Effector memory CD4-positive, alpha-beta T cell (primary cell): ENCODE data around the gene LEKR1.

Experiments
- DNase-seq, 3 donors: peaks; one replicate each; pipeline ENCODE4 v3.0.0-alpha.2; 2020
- H3K27ac ChIP-seq: 2 replicates; pipeline ENCODE4 v1.7.0; 2013; ENCODE audit warnings: mild to moderate bottlenecking, low read length, moderate library complexity; ENCODE audit not compliant: insufficient read depth, poor library complexity, severe bottlenecking
- H3K27me3 ChIP-seq: replicated peaks from 2 replicates; pipeline ENCODE4 v1.7.0; 2013; ENCODE audit warnings: mild to moderate bottlenecking, low read length; ENCODE audit not compliant: insufficient read depth, control insufficient read depth, poor library complexity, severe bottlenecking
- H3K36me3 ChIP-seq: 2 replicates; pipeline ENCODE4 v1.7.0; 2013; ENCODE audit warnings: mild to moderate bottlenecking, low read length, moderate library complexity; ENCODE audit not compliant: control insufficient read depth, insufficient read depth
- H3K4me1 ChIP-seq: 2 replicates; pipeline ENCODE4 v1.7.0; 2013; ENCODE audit warnings: low read length, mild to moderate bottlenecking; ENCODE audit not compliant: control insufficient read depth, insufficient read depth, poor library complexity, severe bottlenecking
- H3K4me3 ChIP-seq: 2 replicates; pipeline ENCODE4 v1.7.0; 2013; ENCODE audit warnings: low read length, low read depth, mild to moderate bottlenecking; ENCODE audit not compliant: insufficient read depth, poor library complexity, severe bottlenecking
- H3K9me3 ChIP-seq: 2 replicates; pipeline ENCODE4 v1.7.0; 2013; ENCODE audit warnings: mild to moderate bottlenecking, low read length, moderate library complexity; ENCODE audit not compliant: control insufficient read depth

The LEKR1 gene

DNA sequence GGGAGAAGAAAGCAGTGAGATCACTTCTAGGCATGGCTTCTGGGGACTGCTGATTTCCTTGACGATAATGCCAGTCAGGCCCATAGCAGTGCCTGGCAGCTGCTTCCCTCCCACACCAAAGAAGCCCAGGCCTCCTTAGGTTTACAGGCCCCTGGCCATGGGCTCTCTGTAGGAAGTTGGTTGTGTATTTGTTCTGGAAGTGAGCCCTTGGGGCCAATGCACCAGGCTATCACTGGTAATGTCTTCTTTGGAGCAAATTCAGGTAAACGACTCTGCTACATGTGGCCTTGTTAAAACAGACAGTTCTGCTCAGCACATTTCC lies 244.5 kb downstream of the LEKR1 start:
- no peak overlapping the region for H3K4me3 ChIP-seq
- no peak for DNase-seq
- no peaks in the 10 kb centered on the region for H3K9me3 ChIP-seq
- H3K36me3 ChIP-seq = no peaks in the 10 kb centered on the region
- no peak overlapping the region for H3K27ac ChIP-seq
- peaks cover 10% of the 10 kb centered on the region for H3K4me1 ChIP-seq
- no peaks in the 10 kb centered on the region for H3K27me3 ChIP-seq

DNA sequence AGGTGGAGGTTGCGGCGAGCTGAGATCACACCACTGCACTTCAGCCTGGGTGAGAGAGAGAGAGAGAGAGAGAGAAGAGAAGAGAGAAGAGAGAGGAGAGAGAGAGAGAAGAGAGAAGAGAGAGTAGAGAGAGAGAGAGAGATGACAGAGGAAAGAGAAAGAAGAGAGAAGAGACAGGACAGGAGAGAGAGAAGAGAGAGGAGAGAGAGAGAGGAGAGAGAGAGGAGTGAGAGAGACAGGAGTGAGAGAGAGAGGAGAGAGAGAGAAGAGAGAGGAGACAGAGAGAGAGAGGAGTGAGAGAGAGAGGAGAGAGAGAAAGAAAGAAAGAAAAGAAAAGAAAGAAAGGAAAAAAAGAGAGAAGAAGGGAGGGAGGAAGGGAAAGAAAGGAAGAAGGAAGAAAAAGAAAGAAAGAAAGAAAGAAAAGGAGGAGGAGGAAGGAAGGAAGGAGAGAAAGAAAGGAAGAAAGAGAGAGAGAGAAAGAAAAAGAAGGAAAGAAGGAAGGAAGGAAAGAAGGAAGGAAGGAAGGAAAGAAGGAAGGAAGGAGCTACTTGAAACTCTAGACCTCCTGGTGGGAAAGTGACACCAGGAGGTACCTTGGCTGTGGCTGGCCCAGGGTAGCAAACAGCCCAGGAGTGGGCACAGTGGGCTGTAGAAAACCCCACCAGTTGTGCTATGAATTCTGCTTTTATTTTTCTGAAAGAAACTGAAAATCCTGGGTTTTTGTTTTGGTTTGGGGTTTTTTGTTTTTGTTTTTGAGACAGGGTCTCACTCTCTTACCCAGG lies 245.8 kb downstream of the LEKR1 start:
- no peaks in the 10 kb centered on the region for H3K27me3 ChIP-seq
- H3K36me3 ChIP-seq = no peaks in the 10 kb centered on the region
- peaks cover 2% of the 10 kb centered on the region for H3K4me1 ChIP-seq
- DNase-seq = no peak
- H3K27ac ChIP-seq = no peak overlapping the region
- no peaks in the 10 kb centered on the region for H3K9me3 ChIP-seq
- no peak overlapping the region for H3K4me3 ChIP-seq

DNA sequence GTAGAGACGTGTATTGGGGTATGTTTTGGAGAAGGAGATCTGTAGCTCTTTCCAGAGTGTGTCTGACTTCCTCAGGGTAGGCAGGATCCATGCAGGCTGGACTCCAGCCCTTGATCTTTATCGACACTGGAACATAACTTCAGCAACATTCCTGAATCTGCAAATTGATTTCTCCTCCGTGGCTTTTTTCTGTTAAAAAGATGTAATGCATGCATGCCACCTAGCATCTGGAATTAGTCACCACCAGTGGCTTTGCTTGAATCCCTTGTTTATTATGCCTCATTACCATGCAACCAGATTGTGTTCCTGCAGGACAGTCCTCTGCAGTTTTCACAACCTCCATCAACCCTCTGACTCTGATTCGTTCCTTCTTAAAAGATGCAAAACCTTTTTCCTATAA lies 247.7 kb downstream of the LEKR1 start:
- no peaks in the 10 kb centered on the region for H3K27me3 ChIP-seq
- no peaks in the 10 kb centered on the region for H3K4me1 ChIP-seq
- no peak overlapping the region for H3K27ac ChIP-seq
- no peaks in the 10 kb centered on the region for H3K9me3 ChIP-seq
- no peak overlapping the region for H3K4me3 ChIP-seq
- DNase-seq = no peak
- no peaks in the 10 kb centered on the region for H3K36me3 ChIP-seq

DNA sequence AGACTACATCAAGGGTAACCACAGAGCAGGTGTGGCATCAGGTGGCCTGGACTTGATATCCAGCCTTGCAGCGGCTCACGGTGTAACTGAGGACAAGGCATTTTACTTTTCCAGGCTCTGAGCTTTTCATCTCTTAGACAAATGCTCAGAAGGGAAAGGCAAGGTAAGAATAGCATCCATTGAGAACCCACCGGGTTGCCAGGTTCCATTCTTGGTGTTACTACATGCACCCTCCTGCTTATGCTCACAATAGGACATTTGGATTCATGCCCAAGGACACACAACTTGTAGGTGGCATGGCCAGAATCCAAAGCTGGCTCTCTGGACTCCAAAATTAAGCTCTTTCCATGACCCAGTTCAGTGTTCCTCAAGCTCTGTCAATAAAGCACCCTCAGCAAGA lies 248.3 kb downstream of the LEKR1 start:
- Histone ChIP-seq H3K27ac (no peak overlapping the region), H3K4me3 (no peak overlapping the region), H3K4me1 (no peaks in the 10 kb centered on the region), H3K27me3 (no peaks in the 10 kb centered on the region), H3K9me3 (no peaks in the 10 kb centered on the region), H3K36me3 (no peaks in the 10 kb centered on the region)
- DNase-seq = no peak

DNA sequence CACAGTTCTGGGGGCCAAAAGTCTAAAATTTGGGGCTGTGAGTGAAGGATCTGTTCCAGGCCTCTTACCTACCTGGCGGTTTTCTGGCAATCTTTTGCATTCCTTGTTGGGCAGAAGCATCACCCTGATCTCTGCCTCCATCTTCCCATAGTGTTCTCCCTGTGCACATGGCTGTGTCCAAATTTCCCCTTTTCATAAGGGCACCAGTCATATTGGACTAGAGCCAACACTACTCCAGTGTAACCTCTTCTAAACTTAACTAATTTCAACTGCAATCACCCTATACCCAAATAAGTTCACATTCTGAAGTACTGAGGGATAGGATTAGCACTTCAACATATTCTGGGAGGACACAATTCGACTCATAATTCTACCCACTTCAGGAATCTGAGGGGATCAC lies 248.8 kb downstream of the LEKR1 start:
- no peaks in the 10 kb centered on the region for H3K9me3 ChIP-seq
- no peak overlapping the region for H3K27ac ChIP-seq
- no peak overlapping the region for H3K4me3 ChIP-seq
- no peaks in the 10 kb centered on the region for H3K36me3 ChIP-seq
- no peak for DNase-seq
- H3K27me3 ChIP-seq = no peaks in the 10 kb centered on the region
- no peaks in the 10 kb centered on the region for H3K4me1 ChIP-seq

DNA sequence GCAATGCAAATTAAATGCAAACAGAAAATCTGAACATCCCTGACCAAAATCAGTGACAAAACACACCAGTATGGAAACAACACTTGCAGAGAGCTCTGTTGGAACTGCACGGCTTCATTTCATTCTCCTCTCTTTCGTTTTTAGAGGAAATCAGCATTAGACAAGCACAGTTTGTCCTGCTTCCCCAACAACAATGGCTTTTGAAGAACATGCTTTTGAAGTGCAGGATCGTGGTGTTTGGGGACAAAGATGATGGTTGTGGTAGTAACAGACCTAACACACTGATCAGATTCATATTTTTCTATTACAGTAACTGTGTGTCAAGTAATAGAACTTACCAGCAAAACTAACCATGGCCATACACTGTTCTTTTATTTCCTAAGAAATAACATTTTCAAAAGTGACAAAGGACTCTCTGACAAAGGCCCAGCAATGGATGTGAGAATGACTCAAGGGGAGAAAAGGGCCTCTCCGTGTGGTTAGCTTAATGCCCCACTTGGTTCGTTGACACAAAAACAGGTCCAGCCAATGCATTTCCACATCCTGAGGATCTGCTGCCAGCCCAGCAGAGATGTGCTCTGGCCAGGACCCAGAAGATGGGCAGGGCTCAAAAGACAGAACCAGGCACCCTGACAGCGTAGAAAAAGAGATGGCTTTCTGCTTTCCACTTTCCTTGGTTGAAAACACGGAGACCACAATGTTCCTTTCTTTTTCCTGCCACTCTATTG lies 249.7 kb downstream of the LEKR1 start:
- no peak for DNase-seq

DNA sequence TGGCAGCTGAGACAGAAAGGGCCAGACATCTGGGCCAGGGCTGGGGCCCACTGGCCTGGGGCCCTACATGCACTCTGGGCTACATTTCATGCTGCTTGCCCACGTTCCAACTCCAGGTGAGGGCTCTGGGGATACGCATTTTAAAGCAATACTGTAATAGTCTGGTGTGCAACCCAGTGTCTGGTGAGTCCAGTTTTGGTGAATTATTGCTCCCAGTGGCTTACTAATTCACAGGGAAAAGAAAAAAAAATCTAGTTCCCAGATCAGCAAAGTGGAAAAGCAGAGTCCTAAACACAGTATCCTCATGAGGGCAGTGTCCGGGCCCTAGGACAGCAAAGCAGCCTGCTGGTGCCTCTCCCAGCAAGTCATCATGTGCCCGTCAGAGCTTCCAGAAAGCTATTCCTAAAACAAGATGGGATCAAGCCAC lies 251.4 kb downstream of the LEKR1 start:
- Histone ChIP-seq H3K36me3 (no peaks in the 10 kb centered on the region), H3K9me3 (no peaks in the 10 kb centered on the region), H3K4me3 (no peak overlapping the region), H3K27me3 (no peaks in the 10 kb centered on the region), H3K4me1 (peaks cover 10% of the 10 kb centered on the region), H3K27ac (no peak overlapping the region)
- DNase-seq = no peak

More for the DNA sequence above, 249.7 kb downstream of the LEKR1 start:
- no peak overlapping the region for H3K27ac ChIP-seq
- no peaks in the 10 kb centered on the region for H3K9me3 ChIP-seq
- H3K4me3 ChIP-seq = no peak overlapping the region
- H3K27me3 ChIP-seq = no peaks in the 10 kb centered on the region
- no peaks in the 10 kb centered on the region for H3K4me1 ChIP-seq
- H3K36me3 ChIP-seq = no peaks in the 10 kb centered on the region

DNA sequence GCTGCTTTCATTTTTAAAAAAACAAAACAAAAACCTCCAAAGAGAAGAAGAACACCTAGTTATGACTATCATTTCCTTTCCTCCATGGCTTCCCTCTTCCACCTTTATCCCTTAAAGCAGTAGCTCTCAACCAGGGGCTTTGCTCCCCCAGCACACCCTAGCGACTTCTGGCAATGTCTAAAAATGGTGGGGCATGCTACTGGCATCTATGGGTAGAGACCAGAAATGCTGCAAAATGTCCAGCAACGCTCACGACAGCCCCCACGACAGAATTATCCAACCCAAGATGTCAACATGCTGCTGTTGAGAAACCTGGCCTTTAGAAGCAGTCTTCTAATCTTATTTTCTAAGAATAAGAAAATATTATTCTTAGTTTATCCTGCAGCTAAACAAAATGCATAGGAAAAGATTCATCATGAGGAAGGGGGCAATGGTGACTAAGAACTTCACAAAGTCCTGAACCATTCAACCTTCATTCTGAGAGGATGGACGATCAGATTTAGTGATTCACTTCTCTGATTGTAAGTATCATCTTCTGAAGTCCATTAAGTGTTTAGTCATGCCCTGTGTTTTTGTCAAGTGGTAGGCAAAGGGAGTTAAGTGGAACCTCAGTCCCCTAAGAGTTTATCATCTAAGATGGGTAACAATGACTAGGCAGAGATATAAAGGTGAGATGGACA lies 252.1 kb downstream of the LEKR1 start:
- H3K9me3 ChIP-seq = no peaks in the 10 kb centered on the region
- no peak for DNase-seq
- no peaks in the 10 kb centered on the region for H3K27me3 ChIP-seq
- no peak overlapping the region for H3K4me3 ChIP-seq
- H3K4me1 ChIP-seq = peaks cover 10% of the 10 kb centered on the region
- H3K27ac ChIP-seq = no peak overlapping the region
- no peaks in the 10 kb centered on the region for H3K36me3 ChIP-seq

DNA sequence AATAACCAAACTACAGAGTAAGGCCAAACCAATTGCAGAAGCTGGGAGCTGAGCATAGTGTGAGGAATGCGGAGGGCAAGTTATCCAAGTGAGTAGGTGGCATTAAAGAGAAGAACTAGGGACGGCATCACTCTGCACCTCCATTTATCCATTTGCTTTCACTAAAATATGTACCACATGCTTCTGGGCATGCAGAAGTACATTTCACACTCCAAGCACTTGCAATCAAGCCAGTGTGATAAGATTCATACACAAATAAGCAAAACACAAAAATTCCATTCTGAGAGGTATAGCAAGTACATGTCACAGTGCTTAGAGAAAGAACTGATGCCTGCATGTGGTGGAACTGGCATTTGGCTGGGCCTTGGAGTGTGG lies 252.6 kb downstream of the LEKR1 start:
- H3K27ac ChIP-seq = no peak overlapping the region
- no peaks in the 10 kb centered on the region for H3K27me3 ChIP-seq
- H3K36me3 ChIP-seq = no peaks in the 10 kb centered on the region
- DNase-seq = no peak
- no peak overlapping the region for H3K4me3 ChIP-seq
- H3K4me1 ChIP-seq = peaks cover 10% of the 10 kb centered on the region
- H3K9me3 ChIP-seq = no peaks in the 10 kb centered on the region
